Sigmoid colon (tissue), 7 donors: ENCODE results near the gene HSD17B4. TPM values are rescaled to one million over a fixed set of nuclear protein-coding genes. Genes with fewer than 3 reads are reported as not detected.

Source experiments
- DNase-seq: peaks from one replicate; pipeline ENCODE4 v3.0.0-alpha.2; 2019
- H3K27ac ChIP-seq, 4 donors: fragments of 200-600 bp; sonication (generic); one replicate each; pipeline ENCODE4 v1.5.1; 2016 to 2019; ENCODE audit warnings: mild to moderate bottlenecking in 1 of 4
- H3K27me3 ChIP-seq, 3 donors: fragments of 200-600 bp; sonication (generic); one replicate each; pipeline ENCODE4 v1.5.1; 2019; ENCODE audit warnings: mild to moderate bottlenecking in 1 of 3
- H3K36me3 ChIP-seq, 4 donors: fragments of 200-600 bp; sonication (generic); one replicate each; pipeline ENCODE4 v1.5.1; 2016 to 2019
- H3K4me1 ChIP-seq, 4 donors: fragments of 200-600 bp; sonication (generic); one replicate each; pipeline ENCODE4 v1.5.1; 2017 to 2019
- H3K4me3 ChIP-seq, 4 donors: fragments of 200-600 bp; sonication (generic); one replicate each; pipeline ENCODE4 v1.5.1; 2017 to 2019; ENCODE audit warnings: mild to moderate bottlenecking in 2 of 4, moderate library complexity in 1 of 4
- H3K9me3 ChIP-seq, 4 donors: fragments of 200-600 bp in 3 of 4; sonication (generic) in 3 of 4; one replicate each; pipeline versions ENCODE4 v1.5.1 to v1.6.1; 2013 to 2019
- CTCF ChIP-seq, 4 experiments: fragments of 450-650 bp in 3 of 4; fragments of 200-600 bp in 1 of 4; IDR thresholded peaks; one replicate each; pipeline ENCODE4 v1.5.1; 2016 to 2019; ENCODE audit warnings: antibody characterized with exemption in 4 of 4, mild to moderate bottlenecking in 3 of 4, moderate library complexity in 2 of 4
- EP300 ChIP-seq, 4 donors: sonication (generic); formaldehyde crosslinking; IDR thresholded peaks; one replicate each; pipeline ENCODE4 v1.6.1; 2017; ENCODE audit warnings: antibody characterized with exemption in 4 of 4
- POLR2A ChIP-seq, 2 donors: fragments of 450-650 bp; IDR thresholded peaks; one replicate each; pipeline ENCODE4 v1.6.1; 2016; ENCODE audit warnings: antibody characterized with exemption in 2 of 2, mild to moderate bottlenecking in 2 of 2, moderate library complexity in 2 of 2
- POLR2AphosphoS5 ChIP-seq, 4 donors: sonication (generic); formaldehyde crosslinking; IDR thresholded peaks; one replicate each; pipeline ENCODE4 v1.6.1; 2017; ENCODE audit warnings: antibody characterized with exemption in 4 of 4
- WGBS, 2 donors: extraction: QIAGEN DNeasy Blood & Tissue Kit; methylation state at CpG; one replicate each; pipeline ENCODE4 v1.1.7; 2013; 5-methylcytosine and 5-hydroxymethylcytosine counted together
- intact Hi-C: fragments of 100-400 bp; cut with DNase I; formaldehyde crosslinking; loops from one replicate; pipeline ENCODE4 v1.15.1; 2023
- polyA plus RNA-seq, 3 donors: library from polyadenylated mRNA; stranded (reverse); fragments of 200-250 nt; gene quantifications; one replicate each; pipeline ENCODE4 v1.2.3, GENCODE V29; 2013
- total RNA-seq, 4 donors: library from RNA; depleted of rRNA; stranded (reverse); fragments of >200 nt; gene quantifications; one replicate each; pipeline ENCODE4 v1.1.0, GENCODE V29; 2016
- donor health status: healthy with polysubstance abuse.
- donor health status: Bipolar disorder and iron deficiency.
- donor health status: healthy.

Gene HSD17B4
- total and polyA plus RNA-seq, 7 donors, result 80.6 to 229 (median 114) TPM

DNA sequence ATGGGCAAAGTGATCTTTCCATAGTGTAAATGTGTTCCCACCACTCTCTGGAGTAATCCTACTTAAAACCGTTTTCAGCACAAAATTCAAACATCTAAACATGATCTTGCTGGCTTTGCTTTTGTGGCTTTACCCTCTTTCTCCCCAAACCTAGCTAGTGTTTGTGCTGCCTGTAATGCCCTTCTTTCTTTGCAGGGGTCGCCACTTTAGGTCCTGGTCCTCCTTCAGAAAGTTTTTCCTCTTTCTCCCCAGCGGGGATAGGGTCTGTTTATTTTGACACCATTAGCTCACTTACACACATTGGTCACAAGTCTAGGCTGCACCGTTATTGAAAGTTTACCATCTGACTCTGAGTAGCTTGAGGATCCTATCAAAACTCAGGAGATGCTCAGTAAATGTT, 736 bp upstream of the HSD17B4 start:
- no peak for DNase-seq
- no peak for TF ChIP-seq EP300 (IDR thresholded peaks at IDR 0.05)
- no peak for TF ChIP-seq CTCF (IDR thresholded peaks at IDR 0.05)
- no peak for TF ChIP-seq POLR2AphosphoS5 (IDR thresholded peaks at IDR 0.05)
- no peak for TF ChIP-seq POLR2A (IDR thresholded peaks at IDR 0.05)
- Histone ChIP-seq H3K4me1 (peaks cover 0 to 14% (median 11%) of the 10 kb centered on the region in 4 donors), H3K9me3 (no peaks in the 10 kb centered on the region), H3K27me3 (no peaks in the 10 kb centered on the region), H3K4me3 (no peak overlapping the region), H3K36me3 (no peaks in the 10 kb centered on the region), H3K27ac (no peak overlapping the region)
- 89% methylated on average over 4 of the region's 4 CpGs for WGBS, 2 donors
- intact Hi-C loops, result loop anchor here (10.0 kb wide), 1 partner anchor 377 kb away; the partner anchor contains the start of gene DMXL1

- Histone ChIP-seq H3K4me1 (peaks cover 0 to 14% (median 11%) of the 10 kb centered on the region in 4 donors), H3K27me3 (no peaks in the 10 kb centered on the region), H3K4me3 (peak overlapping the region; percentile 62 to 80 (median 64)), H3K27ac (peak overlapping the region; percentile 80 to 88 (median 86)), H3K9me3 (no peaks in the 10 kb centered on the region), H3K36me3 (peaks cover 0 to 2% (median 0%) of the 10 kb centered on the region in 4 donors)
- 24 to 27% methylated on average over 6 of the region's 6 CpGs for WGBS, 2 donors
- DNase-seq, result no peak
- intact Hi-C loops, result loop anchor here (10.0 kb wide), 1 partner anchor 377 kb away; the partner anchor contains the start of gene DMXL1
- no peak for TF ChIP-seq EP300 (IDR thresholded peaks at IDR 0.05)
- TF ChIP-seq CTCF (IDR thresholded peaks at IDR 0.05), result no peak
- no peak for TF ChIP-seq POLR2AphosphoS5 (IDR thresholded peaks at IDR 0.05)
- TF ChIP-seq POLR2A (IDR thresholded peaks at IDR 0.05), result no peak
Measured at GRCh38 chr5:119452060-119452372, 281 bp upstream of the HSD17B4 start.

GRCh38 chr5:119453040-119453373, 710 bp downstream of the HSD17B4 start:
- Histone ChIP-seq H3K27ac (peak overlapping the region; percentile 80 to 88 (median 86)), H3K9me3 (no peaks in the 10 kb centered on the region), H3K27me3 (no peaks in the 10 kb centered on the region), H3K36me3 (peaks cover 0 to 8% (median 0%) of the 10 kb centered on the region in 4 donors), H3K4me1 (peaks cover 0 to 14% (median 11%) of the 10 kb centered on the region in 4 donors), H3K4me3 (peak overlapping the region; percentile 62 to 80 (median 64))
- TF ChIP-seq POLR2AphosphoS5 (IDR thresholded peaks at IDR 0.05), result peak in 2 of 4 donors; percentile 4 to 14
- no peak for TF ChIP-seq EP300 (IDR thresholded peaks at IDR 0.05)
- no peak for TF ChIP-seq POLR2A (IDR thresholded peaks at IDR 0.05)
- no peak for DNase-seq
- intact Hi-C loops, result loop anchor here (10.0 kb wide), 1 partner anchor 378 kb away; the partner anchor contains the start of gene DMXL1
- WGBS, 2 donors, result 4 to 9% methylated on average over 12 of the region's 12 CpGs

GRCh38 chr5:119454171-119454570, 1.9 kb downstream of the HSD17B4 start:
- WGBS, 2 donors, result 87 to 96% methylated on average over 3 of the region's 3 CpGs

More at GRCh38 chr5:119454171-119454570, 1.9 kb downstream of the HSD17B4 start:
- Histone ChIP-seq H3K4me1 (peaks cover 0 to 14% (median 11%) of the 10 kb centered on the region in 4 donors), H3K27ac (no peak overlapping the region), H3K36me3 (peaks cover 0 to 8% (median 0%) of the 10 kb centered on the region in 4 donors), H3K27me3 (no peaks in the 10 kb centered on the region), H3K9me3 (no peaks in the 10 kb centered on the region), H3K4me3 (no peak overlapping the region)
- intact Hi-C loops, result loop anchor here (10.0 kb wide), 1 partner anchor 379 kb away; the partner anchor contains the start of gene DMXL1
- TF ChIP-seq POLR2AphosphoS5 (IDR thresholded peaks at IDR 0.05), result no peak
- no peak for TF ChIP-seq POLR2A (IDR thresholded peaks at IDR 0.05)
- TF ChIP-seq CTCF (IDR thresholded peaks at IDR 0.05), result no peak
- TF ChIP-seq EP300 (IDR thresholded peaks at IDR 0.05), result no peak
- no peak for DNase-seq
